Esophagus muscularis mucosa (tissue), 4 donors: ENCODE data around the gene DNM3.

Source experiments
- CTCF ChIP-seq, 3 experiments: fragments of 200-600 bp in 2 of 3; fragments of 450-650 bp in 1 of 3; sonication (generic) in 2 of 3; IDR thresholded peaks; one replicate each; pipeline ENCODE4 v1.5.1; 2017 to 2019; ENCODE audit warnings: antibody characterized with exemption in 3 of 3, mild to moderate bottlenecking in 2 of 3, moderate library complexity in 1 of 3
- EP300 ChIP-seq: sonication (generic); formaldehyde crosslinking; IDR thresholded peaks from one replicate; pipeline ENCODE4 v1.6.1; 2017; ENCODE audit warnings: antibody characterized with exemption
- POLR2A ChIP-seq: fragments of 450-650 bp; IDR thresholded peaks from one replicate; pipeline ENCODE4 v1.6.1; 2017; ENCODE audit warnings: antibody characterized with exemption, moderate library complexity, mild to moderate bottlenecking, low read depth

DNA sequence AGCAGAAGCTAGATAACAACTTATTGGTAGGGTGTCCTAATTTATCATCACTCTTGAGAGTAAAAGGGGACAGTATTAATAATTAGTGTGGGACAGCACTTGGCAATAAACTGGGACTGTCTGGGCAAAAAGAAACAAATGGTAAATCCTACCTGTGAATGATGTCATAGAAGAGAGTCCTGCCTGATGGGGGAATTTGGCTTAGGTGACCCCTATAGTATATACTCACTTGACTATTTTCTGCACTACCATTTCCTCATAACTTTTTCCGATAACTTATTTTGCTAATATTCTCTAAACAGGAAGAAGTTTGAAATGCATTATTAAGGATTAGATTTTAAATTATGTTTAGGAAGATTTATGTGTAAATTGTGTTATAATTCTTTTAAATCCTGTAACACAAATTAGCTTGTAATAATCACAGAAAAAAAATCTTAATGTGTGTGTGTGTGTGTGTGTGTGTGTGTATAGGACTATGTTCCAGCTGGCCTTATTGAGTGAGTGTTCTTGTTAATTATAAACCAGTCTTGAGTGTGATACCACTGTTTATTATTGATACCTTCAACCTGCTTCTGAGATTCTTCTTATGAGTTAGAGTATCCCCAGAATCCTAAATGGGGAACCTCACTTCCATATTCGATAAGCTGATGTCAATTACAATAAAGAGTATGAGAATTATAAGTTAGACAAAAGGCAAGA lies 435.0 kb downstream of the DNM3 start:
- no peak for TF ChIP-seq CTCF (IDR thresholded peaks at IDR 0.05)
- no peak for TF ChIP-seq POLR2A
- TF ChIP-seq EP300 = no peak
